Astrocyte of the spinal cord (primary cell): ENCODE measurements around the gene HEMGN.

ENCODE experiments used
- DNase-seq: peaks from one replicate; pipeline ENCODE4 v3.0.0; 2011; ENCODE audit warnings: low read depth, low spot score
- H3K4me3 ChIP-seq: 2 replicates; pipeline ENCODE4 v1.5.1; 2011; ENCODE audit warnings: low read depth, mild to moderate bottlenecking, low read length, moderate library complexity
- CTCF ChIP-seq: IDR thresholded peaks from 2 replicates; pipeline ENCODE4 v1.5.1; 2012; ENCODE audit warnings: low read depth, mild to moderate bottlenecking, low read length, inconsistent platforms
- in situ Hi-C: cut with HindIII; loops from 2 replicates; pipeline ENCODE4 v1.10.0; 2017; ENCODE audit warnings: low sequenced_read_pairs

HEMGN gene

DNA sequence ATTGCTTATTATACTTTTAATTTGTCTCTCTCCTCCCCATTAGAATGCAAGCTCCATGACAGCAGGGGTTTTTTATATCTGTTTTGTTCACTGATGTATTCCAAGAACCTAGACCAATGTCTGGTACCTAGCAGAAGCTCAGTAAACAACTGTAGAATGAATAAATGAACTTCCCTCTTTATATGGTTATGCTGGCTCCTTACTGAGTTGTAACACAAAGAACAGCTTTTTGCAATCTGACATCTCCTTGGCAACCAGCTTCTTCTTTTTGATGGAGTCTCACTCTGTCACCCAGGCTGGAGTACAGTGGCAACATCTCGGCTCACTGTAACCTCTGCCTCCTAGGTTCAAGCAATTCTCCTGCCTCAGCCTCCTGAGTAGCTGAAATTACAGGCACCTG lies 29.3 kb downstream of the HEMGN start:
- in situ Hi-C loops: no loop called here
- no peak for DNase-seq
- no peak for TF ChIP-seq CTCF
- no peak overlapping the region for H3K4me3 ChIP-seq

DNA sequence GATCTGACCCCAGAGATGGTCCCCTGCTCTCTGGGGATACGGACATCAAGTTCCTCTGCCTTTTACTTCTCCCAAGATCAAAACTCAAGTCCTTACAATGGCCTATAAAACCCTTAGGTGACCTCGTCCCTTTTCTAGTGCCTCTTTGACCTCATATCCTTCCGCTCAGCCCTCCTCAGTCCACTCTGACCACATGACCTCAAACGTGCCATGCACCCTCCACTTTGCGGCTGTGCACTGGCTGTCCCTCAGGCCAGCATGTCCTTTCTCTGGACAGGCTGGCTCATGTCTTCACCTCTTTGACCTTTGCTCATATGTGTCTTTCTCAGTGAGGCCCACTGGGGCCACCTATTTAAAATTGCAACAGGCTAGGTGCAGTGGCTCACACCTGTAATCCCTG lies 30.3 kb downstream of the HEMGN start:
- DNase-seq: no peak
- in situ Hi-C loops: no loop called here
- H3K4me3 ChIP-seq: no peak overlapping the region
- no peak for TF ChIP-seq CTCF

DNA sequence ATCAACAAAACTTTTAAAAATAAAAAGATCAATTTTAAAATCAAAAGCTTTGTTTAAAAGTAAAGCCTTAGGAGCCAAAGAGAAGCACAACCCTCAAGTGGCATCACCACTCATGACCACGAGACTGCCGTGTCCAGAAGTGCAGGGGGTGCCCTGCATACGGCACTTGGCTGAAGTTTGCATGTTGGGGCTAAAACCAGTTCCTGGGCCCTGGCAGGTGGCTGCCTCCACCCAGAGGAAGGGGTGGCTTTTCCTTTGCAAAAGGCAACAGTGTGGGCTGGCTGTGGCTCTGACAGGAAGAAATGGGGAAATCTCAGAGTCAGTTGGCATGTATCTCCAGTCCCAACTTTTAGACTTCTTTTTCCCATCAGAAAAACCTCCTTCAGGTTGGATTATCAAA lies 30.9 kb downstream of the HEMGN start:
- TF ChIP-seq CTCF: no peak
- no peak for DNase-seq
- H3K4me3 ChIP-seq: no peak overlapping the region
- in situ Hi-C loops: no loop called here

DNA sequence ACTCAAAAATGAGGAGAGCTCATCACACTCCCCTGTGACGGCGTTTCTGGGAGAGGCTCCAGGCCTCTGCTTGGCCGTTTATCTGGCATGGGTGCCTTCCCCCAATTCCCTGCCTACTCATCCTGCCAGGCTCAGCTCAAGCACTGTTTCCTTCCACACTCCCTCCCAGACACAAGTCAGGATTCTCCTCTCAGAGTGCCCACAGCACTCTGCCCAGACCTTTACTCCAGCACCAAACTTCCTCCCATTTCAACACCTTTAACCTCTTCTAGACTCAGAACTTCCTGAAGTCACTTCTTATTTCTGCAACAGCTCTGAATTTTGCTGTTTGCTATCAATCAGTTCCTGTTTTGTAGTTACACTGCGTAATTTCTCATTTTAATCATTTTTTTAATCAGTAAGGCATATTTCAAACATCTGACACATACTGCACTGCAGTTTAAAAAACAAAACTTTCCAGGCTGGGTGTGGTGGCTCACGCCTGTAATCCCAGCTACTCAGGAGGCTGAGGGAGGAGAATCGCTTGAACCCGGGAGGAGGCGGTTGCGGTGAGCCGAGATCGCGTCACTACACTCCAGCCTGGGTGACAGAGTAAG lies 31.6 kb downstream of the HEMGN start:
- in situ Hi-C loops: no loop called here
- no peak overlapping the region for H3K4me3 ChIP-seq
- TF ChIP-seq CTCF: no peak
- DNase-seq: no peak

GRCh38 chr9:97905228-97905627 lies 32.7 kb downstream of the HEMGN start:
- in situ Hi-C loops: no loop called here
- H3K4me3 ChIP-seq: no peak overlapping the region
- TF ChIP-seq CTCF: no peak
- no peak for DNase-seq

DNA sequence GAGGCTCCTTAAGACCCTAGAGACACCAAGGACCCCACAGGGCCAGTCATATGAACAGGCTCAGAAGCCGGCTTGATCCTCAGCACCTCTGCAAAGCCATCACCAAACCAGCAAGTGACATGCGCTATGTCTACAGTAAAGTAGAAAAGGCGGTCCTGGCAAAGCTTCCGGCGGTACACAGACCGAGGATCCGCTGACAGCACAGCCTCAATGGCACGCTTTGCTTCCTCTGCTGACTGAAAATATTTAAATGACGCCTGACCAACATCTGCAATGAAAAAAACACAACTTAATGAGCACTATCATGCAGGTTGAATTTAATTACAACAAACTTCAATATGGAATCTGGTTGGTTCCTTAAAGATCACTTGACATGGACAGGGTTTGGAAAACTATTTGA lies 33.2 kb downstream of the HEMGN start:
- no peak for DNase-seq
- H3K4me3 ChIP-seq: no peak overlapping the region
- TF ChIP-seq CTCF: no peak
- in situ Hi-C loops: no loop called here

DNA sequence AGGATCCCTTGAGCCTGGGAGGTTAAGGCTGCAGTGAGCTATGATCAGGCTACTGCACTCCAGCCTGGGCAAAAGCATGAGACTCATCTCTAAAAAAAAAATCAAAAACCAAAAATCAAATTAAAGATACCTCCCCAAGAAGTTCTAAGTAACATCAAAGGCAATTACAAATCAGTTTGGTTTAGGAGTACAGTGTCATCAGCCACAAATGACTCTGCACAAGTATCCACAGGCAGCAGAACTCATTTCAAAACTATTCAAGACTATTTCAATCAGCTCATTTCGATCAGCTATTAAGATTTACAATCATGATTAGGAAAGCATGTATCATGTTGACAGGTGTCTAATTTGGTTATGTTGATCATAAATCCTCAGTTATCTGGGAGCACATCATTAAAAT lies 34.8 kb downstream of the HEMGN start:
- no peak for TF ChIP-seq CTCF
- DNase-seq: no peak
- in situ Hi-C loops: no loop called here
- no peak overlapping the region for H3K4me3 ChIP-seq
